H9 (cell line): ENCODE data around the gene BPIFB6. TPM values are rescaled to one million over a fixed set of nuclear protein-coding genes. Genes with fewer than 3 reads are reported as not detected.

Source experiments
- DNase-seq: peaks from one replicate; pipeline ENCODE4 v3.0.0-alpha.2; 2017
- H2AFZ ChIP-seq: one replicate; pipeline ENCODE4 v1.6.1; 2013; ENCODE audit warnings: mild to moderate bottlenecking, low read length, control low read depth, moderate library complexity
- H2AK5ac ChIP-seq: 2 replicates; pipeline ENCODE4 v1.6.1; 2013; ENCODE audit warnings: low read length, control low read depth, mixed read lengths; ENCODE audit not compliant: insufficient read length
- H2BK120ac ChIP-seq: one replicate; pipeline ENCODE4 v1.6.1; 2013; ENCODE audit warnings: low read depth, mild to moderate bottlenecking, low read length, control low read depth, inconsistent platforms; ENCODE audit not compliant: poor library complexity, severe bottlenecking
- H2BK12ac ChIP-seq: 2 replicates; pipeline ENCODE4 v1.6.1; 2013; ENCODE audit warnings: low read length, control low read depth, mixed read lengths, low read depth; ENCODE audit not compliant: insufficient read length
- H2BK15ac ChIP-seq: 2 replicates; pipeline ENCODE4 v1.6.1; 2013; ENCODE audit warnings: low read depth, low read length, control low read depth
- H2BK20ac ChIP-seq: one replicate; pipeline ENCODE4 v1.6.1; 2013; ENCODE audit warnings: low read depth, mild to moderate bottlenecking, low read length, control low read depth, inconsistent platforms; ENCODE audit not compliant: poor library complexity, severe bottlenecking
- H2BK5ac ChIP-seq: 2 replicates; pipeline ENCODE4 v1.6.1; 2013; ENCODE audit warnings: low read length, control low read depth, mixed read lengths; ENCODE audit not compliant: insufficient read length
- H3K14ac ChIP-seq: 2 replicates; pipeline ENCODE4 v1.6.1; 2013; ENCODE audit warnings: low read length, control low read depth; ENCODE audit not compliant: insufficient read depth
- H3K18ac ChIP-seq: 2 replicates; pipeline ENCODE4 v1.6.1; 2013; ENCODE audit warnings: low read depth, mild to moderate bottlenecking, mixed read lengths, low read length, control low read depth; ENCODE audit not compliant: insufficient read length
- H3K23ac ChIP-seq: 2 replicates; pipeline ENCODE4 v1.6.1; 2013; ENCODE audit warnings: low read length, control low read depth, mixed read lengths, low read depth; ENCODE audit not compliant: insufficient read length
- H3K23me2 ChIP-seq: 2 replicates; pipeline ENCODE4 v1.6.1; 2013; ENCODE audit warnings: low read depth, mild to moderate bottlenecking, mixed read lengths, low read length, control low read depth; ENCODE audit not compliant: insufficient read length, poor library complexity, severe bottlenecking
- H3K27ac ChIP-seq: 2 replicates; pipeline ENCODE4 v1.5.1; 2013; ENCODE audit warnings: low read length, control low read depth, mixed read lengths, low read depth; ENCODE audit not compliant: insufficient read length
- H3K27me3 ChIP-seq: 2 replicates; pipeline ENCODE4 v1.6.1; 2013; ENCODE audit warnings: low read length, control low read depth, inconsistent platforms; ENCODE audit not compliant: insufficient read depth
- H3K4ac ChIP-seq: 2 replicates; pipeline ENCODE4 v1.6.1; 2013; ENCODE audit warnings: low read depth, mild to moderate bottlenecking, control low read depth, inconsistent platforms, low read length, moderate library complexity
- H3K4me1 ChIP-seq: 2 replicates; pipeline ENCODE4 v1.6.1; 2013; ENCODE audit warnings: low read length, control low read depth, inconsistent platforms; ENCODE audit not compliant: insufficient read depth
- H3K4me2 ChIP-seq: 2 replicates; pipeline ENCODE4 v1.6.1; 2013; ENCODE audit warnings: low read length, control low read depth, mixed read lengths; ENCODE audit not compliant: insufficient read length, insufficient read depth
- H3K56ac ChIP-seq: 2 replicates; pipeline ENCODE4 v1.6.1; 2013; ENCODE audit warnings: low read depth, mild to moderate bottlenecking, mixed read lengths, low read length, control low read depth; ENCODE audit not compliant: insufficient read length
- H3K79me1 ChIP-seq: 2 replicates; pipeline ENCODE4 v1.6.1; 2013; ENCODE audit warnings: low read depth, mild to moderate bottlenecking, moderate library complexity, low read length, control low read depth, inconsistent platforms; ENCODE audit not compliant: insufficient read depth, poor library complexity, severe bottlenecking
- H3K79me2 ChIP-seq: 2 replicates; pipeline ENCODE4 v1.6.1; 2013; ENCODE audit warnings: low read length, control low read depth, inconsistent platforms; ENCODE audit not compliant: insufficient read depth
- H3K9ac ChIP-seq: 2 replicates; pipeline ENCODE4 v1.6.1; 2013; ENCODE audit warnings: low read length, control low read depth, mixed read lengths; ENCODE audit not compliant: insufficient read length; ENCODE audit errors: extremely low read depth
- H3K9me3 ChIP-seq: one replicate; pipeline ENCODE4 v1.6.1; 2013; ENCODE audit warnings: low read depth, low read length, inconsistent platforms; ENCODE audit not compliant: control insufficient read depth
- H3T11ph ChIP-seq: one replicate; pipeline ENCODE4 v1.6.1; 2013; ENCODE audit warnings: mild to moderate bottlenecking, low read length, control low read depth, inconsistent platforms
- H4K20me1 ChIP-seq: one replicate; pipeline ENCODE4 v1.6.1; 2013; ENCODE audit not compliant: control insufficient read depth, insufficient read length, insufficient read depth
- H4K5ac ChIP-seq: 2 replicates; pipeline ENCODE4 v1.6.1; 2013; ENCODE audit warnings: low read depth, mild to moderate bottlenecking, mixed read lengths, low read length, control low read depth; ENCODE audit not compliant: insufficient read length
- H4K8ac ChIP-seq: replicated peaks from 2 replicates; pipeline ENCODE4 v1.6.1; 2013; ENCODE audit warnings: low read length, control low read depth, mixed read lengths, low read depth; ENCODE audit not compliant: insufficient read length
- H4K91ac ChIP-seq: 2 replicates; pipeline ENCODE4 v1.6.1; 2013; ENCODE audit warnings: low read depth, mild to moderate bottlenecking, moderate library complexity, mixed read lengths, low read length, control low read depth; ENCODE audit not compliant: insufficient read length
- H3K27ac Mint-ChIP-seq, 3 experiments: 2 replicates in 2 of 3; 3 replicates in 1 of 3; pipeline ENCODE4 v1.8.0; 2020 to 2021; ENCODE audit warnings: mixed read lengths in 3 of 3, mild to moderate bottlenecking in 1 of 3, moderate library complexity in 1 of 3
- H3K27me3 Mint-ChIP-seq: 2 replicates; pipeline ENCODE4 v1.8.0; 2021; ENCODE audit warnings: low read depth, mild to moderate bottlenecking, moderate library complexity, mixed read lengths
- H3K36me3 Mint-ChIP-seq, 3 experiments: 2 replicates in 2 of 3; 3 replicates in 1 of 3; pipeline ENCODE4 v1.8.0; 2020 to 2021; ENCODE audit warnings: low read depth in 3 of 3, mixed read lengths in 3 of 3; ENCODE audit not compliant: insufficient read depth in 1 of 3
- H3K4me1 Mint-ChIP-seq, 2 experiments: 2 replicates each; pipeline ENCODE4 v1.8.0; 2020; ENCODE audit warnings: mixed read lengths in 2 of 2
- H3K4me3 Mint-ChIP-seq, 2 experiments: 2 replicates in 1 of 2; 3 replicates in 1 of 2; pipeline ENCODE4 v1.8.0; 2020 to 2021; ENCODE audit warnings: mild to moderate bottlenecking in 2 of 2, mixed read lengths in 2 of 2, moderate library complexity in 1 of 2
- H3K9me3 Mint-ChIP-seq, 2 experiments: 2 replicates in 1 of 2; 3 replicates in 1 of 2; pipeline ENCODE4 v1.8.0; 2020; ENCODE audit warnings: mild to moderate bottlenecking in 2 of 2, mixed read lengths in 2 of 2, moderate library complexity in 1 of 2
- WGBS: extraction: QIAGEN DNeasy Blood & Tissue Kit; methylation state at CpG from one replicate; pipeline ENCODE4 v1.1.7; 2013; ENCODE audit warnings: missing lambda C conversion rate, low lambda C conversion rate, mixed read lengths; ENCODE audit not compliant: insufficient read length; ENCODE audit errors: extremely low coverage; 5-methylcytosine and 5-hydroxymethylcytosine counted together
- total RNA-seq: library from RNA; stranded (reverse); gene quantifications from 2 replicates; pipeline ENCODE4 v1.2.1, GENCODE V29; 2021
- TF ChIP-seq, protein P1 (sequence below): fragments of 200-600 bp; sonication (generic); conservative IDR thresholded peaks from 3 replicates; pipeline ENCODE4 v1.8.0; 2021; ENCODE audit warnings: antibody characterized with exemption, mild to moderate bottlenecking

The BPIFB6 gene
- total RNA-seq, 1 experiment from 2014 or later = not detected

GRCh38 chr20:33018169-33018931 lies 13.1 kb upstream of the BPIFB6 start:
- no peak overlapping the region for H4K91ac ChIP-seq
- Mint-ChIP-seq H3K36me3 (no peaks in the 10 kb centered on the region), H3K9me3 (no peaks in the 10 kb centered on the region), H3K27ac (no peak overlapping the region; a peak in 1 of 7 replicates), H3K4me1 (peaks cover 21 to 23% of the 10 kb centered on the region in 2 experiments), H3K4me3 (no peak overlapping the region; a peak in 1 of 5 replicates), H3K27me3 (peaks cover 18% of the 10 kb centered on the region)
- H2BK12ac ChIP-seq = no peak overlapping the region
- H4K8ac ChIP-seq = no peak overlapping the region
- H3K4ac ChIP-seq = no peak overlapping the region
- no peaks in the 10 kb centered on the region for H3K9me3 ChIP-seq
- H4K20me1 ChIP-seq = no peaks in the 10 kb centered on the region
- no peaks in the 10 kb centered on the region for H3K27me3 ChIP-seq
- no CpG with 5 or more reads among the region's 14 CpGs for WGBS
- no peaks in the 10 kb centered on the region for H3K4me1 ChIP-seq
- no peaks in the 10 kb centered on the region for H3K79me2 ChIP-seq
- no peak overlapping the region for H3K4me2 ChIP-seq
- no peaks in the 10 kb centered on the region for H3K79me1 ChIP-seq
- no peak overlapping the region for H3T11ph ChIP-seq
- no peak overlapping the region for H2AFZ ChIP-seq
- no peak overlapping the region for H3K56ac ChIP-seq
- H3K23me2 ChIP-seq = no peaks in the 10 kb centered on the region
- no peak for DNase-seq
- no peak overlapping the region for H3K9ac ChIP-seq
- no peak overlapping the region for H2AK5ac ChIP-seq
- H4K5ac ChIP-seq = no peak overlapping the region
- H3K18ac ChIP-seq = no peak overlapping the region
- H2BK120ac ChIP-seq = no peak overlapping the region
- H2BK20ac ChIP-seq = no peak overlapping the region
- no peak overlapping the region for H2BK5ac ChIP-seq
- H3K23ac ChIP-seq = no peak overlapping the region
- H3K27ac ChIP-seq = no peak overlapping the region
- TF ChIP-seq, protein P1, sequence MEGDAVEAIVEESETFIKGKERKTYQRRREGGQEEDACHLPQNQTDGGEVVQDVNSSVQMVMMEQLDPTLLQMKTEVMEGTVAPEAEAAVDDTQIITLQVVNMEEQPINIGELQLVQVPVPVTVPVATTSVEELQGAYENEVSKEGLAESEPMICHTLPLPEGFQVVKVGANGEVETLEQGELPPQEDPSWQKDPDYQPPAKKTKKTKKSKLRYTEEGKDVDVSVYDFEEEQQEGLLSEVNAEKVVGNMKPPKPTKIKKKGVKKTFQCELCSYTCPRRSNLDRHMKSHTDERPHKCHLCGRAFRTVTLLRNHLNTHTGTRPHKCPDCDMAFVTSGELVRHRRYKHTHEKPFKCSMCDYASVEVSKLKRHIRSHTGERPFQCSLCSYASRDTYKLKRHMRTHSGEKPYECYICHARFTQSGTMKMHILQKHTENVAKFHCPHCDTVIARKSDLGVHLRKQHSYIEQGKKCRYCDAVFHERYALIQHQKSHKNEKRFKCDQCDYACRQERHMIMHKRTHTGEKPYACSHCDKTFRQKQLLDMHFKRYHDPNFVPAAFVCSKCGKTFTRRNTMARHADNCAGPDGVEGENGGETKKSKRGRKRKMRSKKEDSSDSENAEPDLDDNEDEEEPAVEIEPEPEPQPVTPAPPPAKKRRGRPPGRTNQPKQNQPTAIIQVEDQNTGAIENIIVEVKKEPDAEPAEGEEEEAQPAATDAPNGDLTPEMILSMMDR = no peak
- no peak overlapping the region for H3K14ac ChIP-seq
- no peak overlapping the region for H2BK15ac ChIP-seq
